ENCODE results near the gene SLC51A.

GRCh38 chr3:196210673-196211556 is 5.4 kb upstream of the SLC51A start, which contains the start of gene ZDHHC19:
- TF ChIP-seq EZH2 (IDR thresholded peaks at IDR 0.05; ENCODE audit: insufficient read depth, poor library complexity, severe bottlenecking) (no peak), EZH2phosphoT487 (IDR thresholded peaks at IDR 0.05; ENCODE audit: insufficient read depth, low read depth) (no peak)

Data from GM23248 (cell line).